B cell (primary cell): Measurements from ENCODE around the gene RAD9A. TPM values are rescaled to one million over a fixed set of nuclear protein-coding genes. Genes with fewer than 3 reads are reported as not detected.

ENCODE experiments used
- ATAC-seq: fragments of 200-7000 bp; cut with Tn5 transposase; one replicate; pipeline ENCODE4 v1.10.0; 2021; ENCODE audit warnings: low read depth, mild to moderate bottlenecking, moderate number of reproducible peaks, moderate library complexity
- CTCF ChIA-PET: fragments of 350-600 bp; sonication (Branson Sonifier 250); formaldehyde crosslinking; loops from one replicate; lab custom pipeline; 2021; ENCODE audit warnings: antibody characterized with exemption, inconsistent platforms; lab: Charles Lee
- POLR2A ChIA-PET: fragments of 350-600 bp; sonication (Branson Sonifier 250); formaldehyde crosslinking; loops from one replicate; lab custom pipeline; 2021; ENCODE audit warnings: antibody characterized with exemption; lab: Charles Lee
- DNase-seq: peaks from one replicate; pipeline ENCODE4 v3.0.0; 2013
- H2AFZ ChIP-seq: 2 replicates; pipeline ENCODE4 v1.6.1; 2012; ENCODE audit warnings: mild to moderate bottlenecking, low read depth, low read length; ENCODE audit not compliant: insufficient read depth, poor library complexity, severe bottlenecking
- H3K27ac ChIP-seq, 2 donors: 1 replicate in 1 of 2; 2 replicates in 1 of 2; pipeline ENCODE4 v1.5.1; 2012 to 2013; ENCODE audit warnings: low read length in 2 of 2, mild to moderate bottlenecking in 2 of 2, moderate library complexity in 1 of 2
- H3K27me3 ChIP-seq, 4 experiments: fragments of 200-600 bp in 1 of 4; sonication (generic) in 1 of 4; replicated peaks in 1 of 4; 1 replicate in 2 of 4; 2 replicates in 2 of 4; pipeline versions ENCODE4 v1.6.1 to v1.7.0; 2013 to 2016; ENCODE audit warnings: low read length in 3 of 4, mild to moderate bottlenecking in 2 of 4, mixed read lengths in 1 of 4, moderate library complexity in 1 of 4; ENCODE audit not compliant: insufficient read depth in 4 of 4, control insufficient read depth in 3 of 4; ENCODE audit errors: control extremely low read depth in 1 of 4
- H3K36me3 ChIP-seq, 2 experiments: replicated peaks in 1 of 2; 1 replicate in 1 of 2; 2 replicates in 1 of 2; pipeline versions ENCODE4 v1.6.1 to v1.7.1; 2013; ENCODE audit warnings: low read length in 1 of 2; ENCODE audit not compliant: insufficient read depth in 2 of 2, control insufficient read depth in 1 of 2; ENCODE audit errors: control extremely low read depth in 1 of 2, extremely low read depth in 1 of 2
- H3K4me1 ChIP-seq, 2 donors: fragments of 200-600 bp in 1 of 2; sonication (generic) in 1 of 2; 1 replicate in 1 of 2; 2 replicates in 1 of 2; pipeline versions ENCODE4 v1.5.1 to v1.6.1; 2013 to 2017; ENCODE audit warnings: low read length in 2 of 2; ENCODE audit not compliant: control insufficient read depth in 2 of 2, insufficient read depth in 2 of 2
- H3K4me2 ChIP-seq: replicated peaks from 2 replicates; pipeline ENCODE3; 2012; ENCODE audit warnings: mild to moderate bottlenecking, low read depth, low read length; ENCODE audit not compliant: poor library complexity, severe bottlenecking
- H3K4me3 ChIP-seq, 5 experiments: fragments of 200-600 bp in 1 of 5; sonication (generic) in 1 of 5; 1 replicate in 3 of 5; 2 replicates in 2 of 5; pipeline versions ENCODE4 v1.5.1 to v1.7.0; 2011 to 2016; ENCODE audit warnings: low read length in 4 of 5, mild to moderate bottlenecking in 4 of 5, low read depth in 2 of 5, control low read depth in 1 of 5, moderate library complexity in 1 of 5; ENCODE audit not compliant: insufficient read depth in 1 of 5; ENCODE audit errors: control extremely low read depth in 1 of 5, extremely low read depth in 1 of 5
- H3K79me2 ChIP-seq: fragments of 200-600 bp; sonication (generic); one replicate; pipeline ENCODE4 v1.6.0; 2016; ENCODE audit warnings: low read length; ENCODE audit not compliant: control insufficient read depth, insufficient read depth
- H3K9ac ChIP-seq: fragments of 200-600 bp; sonication (generic); 2 replicates; pipeline ENCODE4 v1.6.1; 2017; ENCODE audit warnings: mild to moderate bottlenecking, low read length, moderate library complexity
- H3K9me3 ChIP-seq, 3 donors: one replicate each; pipeline versions ENCODE4 v1.6.1 to v1.7.1; 2013; ENCODE audit warnings: low read length in 2 of 3; ENCODE audit not compliant: control insufficient read depth in 2 of 3, insufficient read depth in 1 of 3; ENCODE audit errors: control extremely low read depth in 1 of 3
- H4K20me1 ChIP-seq: 2 replicates; pipeline ENCODE4 v1.6.0; 2012; ENCODE audit warnings: mild to moderate bottlenecking, low read length; ENCODE audit not compliant: insufficient read depth, control insufficient read depth, poor library complexity, severe bottlenecking
- H3K27ac Mint-ChIP-seq: one replicate; pipeline ENCODE4 v1.8.0; 2021; ENCODE audit warnings: mixed read lengths
- H3K27me3 Mint-ChIP-seq: one replicate; pipeline ENCODE4 v1.8.0; 2021; ENCODE audit warnings: mixed read lengths
- H3K4me1 Mint-ChIP-seq: one replicate; pipeline ENCODE4 v1.8.0; 2021; ENCODE audit warnings: mixed read lengths
- H3K4me3 Mint-ChIP-seq: one replicate; pipeline ENCODE4 v1.8.0; 2021; ENCODE audit warnings: mixed read lengths
- H3K9me3 Mint-ChIP-seq: one replicate; pipeline ENCODE4 v1.8.0; 2022; ENCODE audit warnings: mixed read lengths; ENCODE audit not compliant: insufficient read depth
- CTCF ChIP-seq: fragments of 200-600 bp; IDR thresholded peaks from one replicate; pipeline ENCODE4 v1.8.0; 2022; ENCODE audit warnings: antibody characterized with exemption, mild to moderate bottlenecking
- EZH2 ChIP-seq: IDR thresholded peaks from 2 replicates; pipeline ENCODE4 v1.6.1; 2012; ENCODE audit warnings: borderline replicate concordance, low read depth, mild to moderate bottlenecking, moderate library complexity, low read length; ENCODE audit not compliant: insufficient read depth, poor library complexity, severe bottlenecking
- WGBS: methylation state at CpG from one replicate; pipeline ENCODE4 v1.1.5; 2013; ENCODE audit warnings: missing lambda C conversion rate; ENCODE audit not compliant: insufficient coverage; 5-methylcytosine and 5-hydroxymethylcytosine counted together
- intact Hi-C: fragments of 100-400 bp; cut with micrococcal nuclease; formaldehyde crosslinking; loops from one replicate; pipeline ENCODE4 v1.10.0; 2022
- polyA plus RNA-seq: library from polyadenylated mRNA; depleted of rRNA; stranded (reverse); fragments of >200 nt; gene quantifications from 2 replicates; pipeline ENCODE4 v1.2.3, GENCODE V29; 2012
- total RNA-seq, 2 donors: library from RNA; stranded (reverse); fragments of 120-200 nt in 1 of 2; gene quantifications; 1 replicate in 1 of 2; 2 replicates in 1 of 2; pipeline versions ENCODE4 v1.2.3 to v1.2.4, GENCODE V29; 2013 to 2022

RAD9A gene
- total and polyA plus RNA-seq, 2 donors (not counting 1 experiment from before 2014, with no cell fraction given) = 50.6 to 76.8 TPM

- Histone ChIP-seq H2AFZ (no peak overlapping the region), H3K79me2 (peaks cover 55% of the 10 kb centered on the region), H3K4me1 (peaks cover 23 to 44% of the 10 kb centered on the region in 2 donors), H4K20me1 (peaks cover 73% of the 10 kb centered on the region), H3K27me3 (no peaks in the 10 kb centered on the region), H3K4me3 (no peak overlapping the region), H3K27ac (peak overlapping the region in 1 of 2 donors; percentile 63), H3K36me3 (peaks cover 2 to 49% of the 10 kb centered on the region in 2 experiments), H3K4me2 (peak overlapping the region; percentile 26), H3K9ac (no peak overlapping the region), H3K9me3 (peaks cover 0 to 2% (median 0%) of the 10 kb centered on the region in 3 donors)
- Mint-ChIP-seq H3K4me3 (peak overlapping the region; percentile 6), H3K27me3 (no peaks in the 10 kb centered on the region), H3K9me3 (no peaks in the 10 kb centered on the region), H3K27ac (peak overlapping the region; percentile 79), H3K4me1 (peaks cover 50% of the 10 kb centered on the region)
- no peak for DNase-seq
- ChIA-PET CTCF (interaction anchor here (1.2 to 1.8 kb wide), 5 partner anchors 14 to 134 kb away, joined by 3 to 6 read pairs (median 4); no protein-coding TSS in a partner anchor), POLR2A (interaction anchor here (1.1 to 2.1 kb wide), 3 partner anchors 20 to 32 kb away, joined by 3 to 8 read pairs (median 3); partner anchors contain the start of gene RPS6KB2)
- intact Hi-C loops = no loop called here
- 13% methylated on average over 9 of the region's 13 CpGs for whole genome bisulfite sequencing
- no peak for TF ChIP-seq EZH2
- no peak for TF ChIP-seq CTCF
- ATAC-seq = no peak
Observed at GRCh38 chr11:67396587-67397389, 5.0 kb downstream of the RAD9A start.

- 72% methylated on average over 5 of the region's 6 CpGs for WGBS
- POLR2A ChIA-PET = interaction anchor here (1.0 to 1.4 kb wide), 4 partner anchors 10 to 31 kb away, joined by 3 to 4 read pairs (median 3); partner anchors contain the start of gene RPS6KB2
- Histone ChIP-seq H4K20me1 (peaks cover 66% of the 10 kb centered on the region), H3K36me3 (peaks cover 2 to 49% of the 10 kb centered on the region in 2 experiments), H3K4me2 (peak overlapping the region; percentile 26), H3K27ac (peak overlapping the region in 1 of 2 donors; percentile 63), H2AFZ (no peak overlapping the region), H3K79me2 (peaks cover 54% of the 10 kb centered on the region), H3K27me3 (no peaks in the 10 kb centered on the region), H3K9me3 (peaks cover 0 to 2% (median 0%) of the 10 kb centered on the region in 3 donors), H3K9ac (no peak overlapping the region), H3K4me1 (peaks cover 27 to 47% of the 10 kb centered on the region in 2 donors), H3K4me3 (no peak overlapping the region)
- TF ChIP-seq EZH2 (no peak), CTCF (no peak)
- H3K27me3 Mint-ChIP-seq = no peaks in the 10 kb centered on the region
- CTCF ChIA-PET = interaction anchor here (1.2 to 1.8 kb wide), 4 partner anchors 15 to 52 kb away, joined by 3 to 6 read pairs (median 4); no protein-coding TSS in a partner anchor
- ATAC-seq (no peak), DNase-seq (no peak)
- H3K4me1 Mint-ChIP-seq = peaks cover 50% of the 10 kb centered on the region
- no peak overlapping the region for H3K4me3 Mint-ChIP-seq
- H3K9me3 Mint-ChIP-seq = no peaks in the 10 kb centered on the region
- peak overlapping the region; percentile 20 for H3K27ac Mint-ChIP-seq
- intact Hi-C loops = no loop called here
Observed at GRCh38 chr11:67397536-67397935, 5.8 kb downstream of the RAD9A start.
